ENCODE results near the gene PROZ.

GRCh38 chr13:113208421-113209335 lies 50.2 kb downstream of the PROZ start, which contains the start of gene PCID2:
- TF ChIP-seq CTCF (IDR thresholded peaks at IDR 0.05; ENCODE audit: insufficient read depth, low read depth, low read length) (no peak), EZH2 (IDR thresholded peaks at IDR 0.05; ENCODE audit: insufficient read depth, low read length) (no peak)

Measured in astrocyte (in vitro differentiated cells and primary cell).